GM19240 (cell line): Measurements from ENCODE around the gene CAPN6.

Experiments
- DNase-seq: peaks from one replicate; pipeline ENCODE4 v3.0.0; 2011; ENCODE audit warnings: low spot score; ENCODE audit not compliant: insufficient read length

Gene CAPN6

GRCh38 chrX:111207851-111208250 is 62.4 kb downstream of the CAPN6 start:
- DNase-seq: no peak

- DNase-seq: no peak
Measured at GRCh38 chrX:111200327-111200726, 70.0 kb downstream of the CAPN6 start.

- no peak for DNase-seq
Measured at GRCh38 chrX:111199505-111199904, 70.8 kb downstream of the CAPN6 start.
